Skeletal muscle cell (primary cell): ENCODE results near the gene TRIM74.
"Not testable (repeated sequence)": the region's sequence is repeated elsewhere in the genome, so short reads cannot be mapped to it uniquely, and the experiment has no call there.

ENCODE experiments used
- DNase-seq: peaks from one replicate; pipeline ENCODE4 v3.0.0-alpha.2; 2010; ENCODE audit warnings: low read depth
- H3K4me3 ChIP-seq: 2 replicates; pipeline ENCODE4 v1.5.1; 2011; ENCODE audit warnings: low read depth, mild to moderate bottlenecking, control low read depth, low read length, moderate library complexity

Gene TRIM74

GRCh38 chr7:72960626-72961345 is 8.5 kb downstream of the TRIM74 start:
- DNase-seq, H3K4me3 ChIP-seq: not testable (repeated sequence)

DNA sequence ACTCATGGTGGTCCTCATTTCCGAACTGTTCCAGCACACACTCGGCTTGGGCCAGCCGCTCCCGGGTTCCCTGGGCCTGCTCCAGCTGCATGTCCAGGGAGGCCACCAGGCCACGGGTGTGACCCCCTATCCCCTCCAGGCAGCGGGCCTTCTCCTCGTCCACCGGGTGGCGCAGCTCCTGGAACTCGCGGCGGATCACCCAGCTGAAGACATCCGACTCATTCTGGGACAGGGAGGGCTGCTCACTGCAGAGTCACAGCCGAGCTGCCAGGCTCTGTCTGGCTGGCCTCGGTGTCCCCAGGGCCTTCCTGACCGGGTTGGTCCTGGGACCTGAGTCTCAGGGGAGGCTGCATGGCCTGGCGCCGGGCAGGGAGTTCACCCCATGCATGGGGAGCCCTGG is 9.2 kb downstream of the TRIM74 start:
- DNase-seq, result not testable (repeated sequence)

DNA sequence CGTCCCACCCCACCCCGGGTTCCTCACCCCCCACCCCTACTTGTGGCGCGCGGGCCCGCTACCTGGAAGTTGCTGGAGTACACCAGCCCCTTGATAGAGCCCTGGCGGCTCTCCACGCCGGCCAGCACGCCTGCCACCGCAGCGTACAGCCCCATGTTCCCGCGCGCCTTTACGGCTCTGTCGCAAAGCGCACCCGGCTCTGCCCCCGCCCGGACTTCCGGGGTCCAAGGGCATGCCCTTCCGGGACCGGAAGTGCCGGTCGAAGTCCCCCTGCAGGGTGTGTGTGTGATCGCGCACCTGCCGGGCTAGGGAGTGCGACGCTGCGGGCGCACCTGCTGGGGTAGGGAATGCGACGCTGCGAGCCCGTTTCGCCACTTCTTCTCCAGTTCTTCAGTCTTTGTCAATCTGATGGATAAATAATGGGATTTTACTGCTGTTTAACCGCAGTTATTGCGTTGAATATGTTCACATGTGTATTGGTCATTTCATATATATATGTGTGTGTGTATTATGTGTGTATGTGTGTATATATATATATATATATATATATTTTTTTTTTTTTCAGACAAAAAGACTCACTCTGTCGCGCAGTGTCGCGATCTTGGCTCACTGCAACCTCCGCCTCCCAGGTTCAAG is 14.6 kb downstream of the TRIM74 start:
- DNase-seq, result not testable (repeated sequence)
- peak overlapping the region; percentile 32 for H3K4me3 ChIP-seq

More for the DNA sequence above, 9.2 kb downstream of the TRIM74 start:
- not testable (repeated sequence) for H3K4me3 ChIP-seq

GRCh38 chr7:72953901-72954562 is 15.2 kb downstream of the TRIM74 start:
- DNase-seq, result not testable (repeated sequence)
- peak overlapping the region; percentile 32 for H3K4me3 ChIP-seq

- not testable (repeated sequence) for DNase-seq, H3K4me3 ChIP-seq
Measured at GRCh38 chr7:72950432-72950831, 18.8 kb downstream of the TRIM74 start.

DNA sequence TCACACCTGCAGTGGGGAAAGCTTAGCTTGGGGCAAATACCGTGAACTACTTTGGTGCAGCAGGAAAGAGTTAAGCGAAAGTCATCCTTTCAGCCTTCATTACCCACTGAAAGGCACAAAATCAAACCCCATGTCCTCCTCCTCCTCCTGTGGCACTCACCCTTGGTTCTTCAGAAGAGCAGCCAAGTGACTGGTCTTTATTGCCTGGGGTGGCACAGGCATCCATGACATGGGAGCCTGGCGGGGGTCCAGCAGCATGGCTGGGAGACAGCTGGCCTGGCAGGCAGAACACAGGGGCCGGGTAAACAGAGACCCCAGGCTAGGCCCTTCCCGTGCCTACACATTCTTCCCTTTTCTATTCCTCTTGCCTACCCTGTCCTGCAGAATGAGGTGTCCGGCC is 19.6 kb downstream of the TRIM74 start:
- DNase-seq, H3K4me3 ChIP-seq: not testable (repeated sequence)

GRCh38 chr7:72949276-72949675 is 20.0 kb downstream of the TRIM74 start:
- not testable (repeated sequence) for DNase-seq, H3K4me3 ChIP-seq

DNA sequence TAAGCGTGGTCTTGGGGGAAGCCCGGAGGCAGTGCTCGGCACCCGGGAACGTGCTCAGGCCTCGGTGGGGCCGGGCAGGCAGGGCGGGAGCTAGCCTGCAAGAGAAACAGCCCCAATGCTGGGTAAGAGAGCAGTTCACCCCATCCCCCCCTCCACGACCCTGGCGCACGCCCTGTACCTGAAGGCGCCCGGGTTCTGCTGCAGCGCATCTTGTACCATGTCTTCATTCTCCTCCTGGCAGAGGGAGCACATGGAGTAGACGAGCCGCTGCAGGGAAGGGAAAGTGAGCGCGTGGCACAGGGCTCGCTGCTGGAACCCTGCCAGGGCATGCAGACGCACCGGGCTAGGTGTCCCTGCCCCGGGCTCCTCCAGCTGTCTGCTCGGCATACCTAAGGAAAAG is 20.6 kb downstream of the TRIM74 start:
- DNase-seq, H3K4me3 ChIP-seq: not testable (repeated sequence)

- DNase-seq, H3K4me3 ChIP-seq: not testable (repeated sequence)
Measured at GRCh38 chr7:72946130-72946745, 23.0 kb downstream of the TRIM74 start.

GRCh38 chr7:72945597-72945996 is 23.7 kb downstream of the TRIM74 start:
- DNase-seq, H3K4me3 ChIP-seq: not testable (repeated sequence)

GRCh38 chr7:72944937-72945336 is 24.3 kb downstream of the TRIM74 start:
- not testable (repeated sequence) for H3K4me3 ChIP-seq, DNase-seq

DNA sequence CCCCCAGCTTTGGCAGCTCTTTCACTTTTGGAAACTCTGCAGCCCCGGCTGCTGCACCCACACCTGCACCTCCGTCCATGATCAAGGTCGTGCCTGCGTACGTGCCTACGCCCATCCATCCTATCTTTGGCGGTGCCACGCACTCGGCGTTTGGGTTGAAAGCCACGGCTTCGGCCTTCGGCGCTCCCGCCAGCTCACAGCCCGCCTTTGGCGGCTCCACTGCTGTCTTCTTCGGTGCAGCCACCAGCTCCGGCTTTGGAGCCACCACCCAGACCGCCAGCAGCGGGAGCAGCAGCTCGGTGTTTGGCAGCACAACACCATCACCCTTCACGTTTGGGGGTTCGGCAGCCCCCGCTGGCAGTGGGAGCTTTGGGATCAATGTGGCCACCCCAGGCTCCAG is 26.3 kb downstream of the TRIM74 start:
- DNase-seq, H3K4me3 ChIP-seq: not testable (repeated sequence)

GRCh38 chr7:72942022-72942705 is 27.1 kb downstream of the TRIM74 start:
- not testable (repeated sequence) for DNase-seq, H3K4me3 ChIP-seq

- not testable (repeated sequence) for DNase-seq, H3K4me3 ChIP-seq
Measured at GRCh38 chr7:72928216-72928615, 41.0 kb downstream of the TRIM74 start.

DNA sequence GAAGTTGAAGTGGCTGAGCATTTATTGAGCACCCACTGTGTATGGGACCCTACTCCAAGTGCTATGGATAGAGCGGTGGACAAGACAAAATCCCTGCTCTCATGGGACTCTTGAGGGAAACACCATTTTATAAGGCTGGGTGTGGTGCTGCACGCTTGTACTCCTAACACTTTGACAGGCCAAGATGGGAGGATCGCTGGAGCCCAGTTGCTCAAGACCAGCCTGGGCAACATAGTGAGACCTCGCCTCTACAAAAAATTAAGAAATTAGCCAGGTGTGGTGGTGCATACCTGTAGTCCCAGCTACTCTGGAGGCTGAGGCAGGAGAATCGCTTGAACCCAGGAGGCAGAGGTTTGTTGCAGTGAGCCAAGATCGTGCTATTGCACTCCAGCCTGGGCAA is 41.5 kb downstream of the TRIM74 start:
- H3K4me3 ChIP-seq, DNase-seq: not testable (repeated sequence)

DNA sequence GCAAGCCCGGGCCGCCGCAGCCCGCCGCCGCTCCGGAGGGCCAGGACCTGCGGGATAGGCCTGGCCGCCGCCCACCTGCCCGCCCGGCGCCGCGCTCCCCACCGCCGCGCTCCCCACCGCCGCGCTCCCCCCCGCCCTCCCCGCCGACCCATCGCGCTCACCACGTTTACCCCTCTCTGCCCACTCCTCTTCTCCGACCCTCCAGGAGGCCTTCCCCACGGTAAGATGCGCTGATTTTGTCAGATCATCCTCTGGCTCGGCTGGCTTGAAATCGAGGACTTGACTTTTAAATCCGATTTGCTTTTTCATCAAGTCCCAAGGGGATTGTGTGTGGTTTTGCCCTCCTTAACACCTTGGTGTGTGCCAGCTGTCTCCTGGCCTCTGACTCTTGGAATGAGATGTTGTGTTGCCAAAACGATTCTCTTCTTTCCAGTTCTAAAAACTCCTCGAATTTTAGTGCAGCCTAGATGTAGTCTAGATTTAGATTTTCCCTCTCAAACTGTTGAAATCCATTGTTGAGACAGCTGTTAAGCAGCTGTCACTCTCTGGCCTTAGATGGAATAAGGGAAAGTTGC is 43.6 kb downstream of the TRIM74 start:
- H3K4me3 ChIP-seq, result peak overlapping the region; percentile 78

GRCh38 chr7:72924733-72925545 is 44.3 kb downstream of the TRIM74 start, which contains the start of gene POM121:
Gene POM121 (plus strand): TSS chr7:72925095. CDS start chr7:72925122, 27 bp downstream.
- peak within 1 kb of the TSS; percentile 78 for H3K4me3 ChIP-seq
- DNase-seq, result peak; percentile 43

More for the DNA sequence above, 43.6 kb downstream of the TRIM74 start:
- peak; percentile 36 for DNase-seq

DNA sequence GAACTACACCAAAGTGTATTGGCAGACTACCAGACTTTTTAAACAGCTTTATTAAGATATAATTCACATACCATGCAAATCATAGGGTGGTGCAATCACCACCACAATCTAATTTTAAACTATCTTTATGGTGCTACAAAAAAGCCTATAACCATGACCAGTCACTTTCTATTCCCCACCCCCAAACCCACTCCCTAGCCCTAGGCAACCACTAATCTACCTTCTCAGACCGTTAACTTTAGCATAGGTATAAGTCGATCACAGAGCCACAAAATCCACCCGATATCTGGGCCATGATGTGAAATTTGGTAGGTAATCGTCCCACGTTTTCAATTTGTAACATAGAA is 44.9 kb downstream of the TRIM74 start:
- no peak for DNase-seq
- H3K4me3 ChIP-seq, result peak overlapping the region; percentile 78
